ENCODE data around the gene LATS2.

Gene LATS2

DNA sequence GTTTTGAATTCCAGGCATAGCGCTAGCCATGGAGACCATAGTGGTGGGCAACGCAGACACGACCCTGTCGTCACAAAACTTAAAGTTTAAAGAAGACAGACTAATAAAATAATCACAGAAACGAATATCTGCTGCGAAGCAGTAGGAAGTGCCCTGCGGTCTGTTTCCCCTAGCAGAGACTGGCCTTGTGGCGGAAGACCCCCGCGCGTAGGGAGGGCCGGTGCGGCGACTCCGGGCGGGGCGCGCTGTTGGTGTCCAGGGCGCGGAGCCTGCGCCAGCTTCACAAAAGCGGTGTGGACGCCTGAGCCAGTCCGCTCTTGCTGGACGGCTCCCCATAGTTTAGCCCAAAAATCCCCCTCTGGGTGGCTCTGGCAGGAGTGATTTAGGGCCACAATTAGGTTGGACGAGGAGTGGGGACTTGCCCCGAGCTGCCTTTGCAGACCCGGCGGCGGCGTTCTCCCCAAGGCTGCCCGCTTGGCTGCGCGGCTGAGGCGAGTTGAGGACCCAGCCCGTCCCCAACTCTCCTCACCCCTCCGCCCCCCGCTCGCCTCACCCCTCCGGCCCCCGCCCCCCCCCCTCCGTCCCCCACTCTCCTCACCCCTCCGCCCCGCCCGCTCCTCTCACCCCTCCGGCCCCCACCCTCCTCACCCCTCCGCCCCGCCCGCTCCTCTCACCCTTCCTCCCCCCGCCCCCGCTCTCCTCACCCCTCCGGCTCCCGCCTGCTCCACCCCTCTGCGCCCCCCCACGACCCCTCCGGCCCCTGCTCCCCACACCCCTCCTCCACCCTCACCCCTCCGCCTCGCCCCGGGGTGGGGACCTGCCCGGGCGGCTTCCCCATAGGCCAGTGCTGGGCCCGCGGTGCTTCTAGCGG is 14.2 kb upstream of the LATS2 start:
- DNase-seq (ENCODE audit: low read depth in 1 of 2, low spot score in 1 of 2), result no peak
- Histone ChIP-seq H3K27me3 (ENCODE audit: insufficient read depth, poor library complexity, severe bottlenecking) (no peaks in the 10 kb centered on the region), H3K27ac (replicated peaks) (peak overlapping the region; percentile 23), H3K4me3 (replicated peaks; ENCODE audit: insufficient read depth, low read length) (no peak overlapping the region)
- TF ChIP-seq SPI1 (IDR thresholded peaks at IDR 0.05; ENCODE audit: borderline replicate concordance, low read depth) (no peak), POLR2AphosphoS5 (IDR thresholded peaks at IDR 0.05; ENCODE audit: low read depth) (no peak), GABPA (IDR thresholded peaks at IDR 0.05; ENCODE audit: low read depth) (no peak)
- TF ChIP-seq, protein P1, sequence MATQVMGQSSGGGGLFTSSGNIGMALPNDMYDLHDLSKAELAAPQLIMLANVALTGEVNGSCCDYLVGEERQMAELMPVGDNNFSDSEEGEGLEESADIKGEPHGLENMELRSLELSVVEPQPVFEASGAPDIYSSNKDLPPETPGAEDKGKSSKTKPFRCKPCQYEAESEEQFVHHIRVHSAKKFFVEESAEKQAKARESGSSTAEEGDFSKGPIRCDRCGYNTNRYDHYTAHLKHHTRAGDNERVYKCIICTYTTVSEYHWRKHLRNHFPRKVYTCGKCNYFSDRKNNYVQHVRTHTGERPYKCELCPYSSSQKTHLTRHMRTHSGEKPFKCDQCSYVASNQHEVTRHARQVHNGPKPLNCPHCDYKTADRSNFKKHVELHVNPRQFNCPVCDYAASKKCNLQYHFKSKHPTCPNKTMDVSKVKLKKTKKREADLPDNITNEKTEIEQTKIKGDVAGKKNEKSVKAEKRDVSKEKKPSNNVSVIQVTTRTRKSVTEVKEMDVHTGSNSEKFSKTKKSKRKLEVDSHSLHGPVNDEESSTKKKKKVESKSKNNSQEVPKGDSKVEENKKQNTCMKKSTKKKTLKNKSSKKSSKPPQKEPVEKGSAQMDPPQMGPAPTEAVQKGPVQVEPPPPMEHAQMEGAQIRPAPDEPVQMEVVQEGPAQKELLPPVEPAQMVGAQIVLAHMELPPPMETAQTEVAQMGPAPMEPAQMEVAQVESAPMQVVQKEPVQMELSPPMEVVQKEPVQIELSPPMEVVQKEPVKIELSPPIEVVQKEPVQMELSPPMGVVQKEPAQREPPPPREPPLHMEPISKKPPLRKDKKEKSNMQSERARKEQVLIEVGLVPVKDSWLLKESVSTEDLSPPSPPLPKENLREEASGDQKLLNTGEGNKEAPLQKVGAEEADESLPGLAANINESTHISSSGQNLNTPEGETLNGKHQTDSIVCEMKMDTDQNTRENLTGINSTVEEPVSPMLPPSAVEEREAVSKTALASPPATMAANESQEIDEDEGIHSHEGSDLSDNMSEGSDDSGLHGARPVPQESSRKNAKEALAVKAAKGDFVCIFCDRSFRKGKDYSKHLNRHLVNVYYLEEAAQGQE (IDR thresholded peaks at IDR 0.05; ENCODE audit: insufficient replicate concordance, low read depth), result no peak
- TF ChIP-seq, protein P2, sequence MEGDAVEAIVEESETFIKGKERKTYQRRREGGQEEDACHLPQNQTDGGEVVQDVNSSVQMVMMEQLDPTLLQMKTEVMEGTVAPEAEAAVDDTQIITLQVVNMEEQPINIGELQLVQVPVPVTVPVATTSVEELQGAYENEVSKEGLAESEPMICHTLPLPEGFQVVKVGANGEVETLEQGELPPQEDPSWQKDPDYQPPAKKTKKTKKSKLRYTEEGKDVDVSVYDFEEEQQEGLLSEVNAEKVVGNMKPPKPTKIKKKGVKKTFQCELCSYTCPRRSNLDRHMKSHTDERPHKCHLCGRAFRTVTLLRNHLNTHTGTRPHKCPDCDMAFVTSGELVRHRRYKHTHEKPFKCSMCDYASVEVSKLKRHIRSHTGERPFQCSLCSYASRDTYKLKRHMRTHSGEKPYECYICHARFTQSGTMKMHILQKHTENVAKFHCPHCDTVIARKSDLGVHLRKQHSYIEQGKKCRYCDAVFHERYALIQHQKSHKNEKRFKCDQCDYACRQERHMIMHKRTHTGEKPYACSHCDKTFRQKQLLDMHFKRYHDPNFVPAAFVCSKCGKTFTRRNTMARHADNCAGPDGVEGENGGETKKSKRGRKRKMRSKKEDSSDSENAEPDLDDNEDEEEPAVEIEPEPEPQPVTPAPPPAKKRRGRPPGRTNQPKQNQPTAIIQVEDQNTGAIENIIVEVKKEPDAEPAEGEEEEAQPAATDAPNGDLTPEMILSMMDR (IDR thresholded peaks at IDR 0.05; ENCODE audit: insufficient read depth, low read length), result no peak

DNA sequence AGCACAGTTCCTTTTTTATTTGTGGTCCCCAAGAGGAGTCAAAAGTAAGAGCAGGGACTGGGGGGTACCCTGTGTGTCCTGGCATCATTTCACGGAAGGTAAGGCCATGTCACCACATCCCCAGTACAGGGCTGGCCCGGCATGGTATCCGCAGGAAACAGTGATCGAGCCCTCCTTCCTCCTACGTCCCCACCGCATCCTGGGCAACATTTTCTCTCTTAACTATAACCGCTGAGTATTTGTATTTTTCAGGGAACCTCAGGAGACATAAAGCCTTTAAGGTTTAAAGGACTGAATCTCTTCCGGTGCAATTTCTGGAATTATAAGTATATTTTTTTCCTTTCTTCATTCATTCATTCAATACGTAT is 13.6 kb upstream of the LATS2 start:
- TF ChIP-seq POLR2AphosphoS5 (IDR thresholded peaks at IDR 0.05; ENCODE audit: low read depth), result no peak
- TF ChIP-seq GABPA (IDR thresholded peaks at IDR 0.05; ENCODE audit: low read depth), result no peak
- TF ChIP-seq, protein P2 (IDR thresholded peaks at IDR 0.05; ENCODE audit: insufficient read depth, low read length), result no peak
- TF ChIP-seq SPI1 (IDR thresholded peaks at IDR 0.05; ENCODE audit: borderline replicate concordance, low read depth), result no peak
- TF ChIP-seq, protein P1 (IDR thresholded peaks at IDR 0.05; ENCODE audit: insufficient replicate concordance, low read depth), result no peak
- DNase-seq (ENCODE audit: low read depth in 1 of 2, low spot score in 1 of 2), result peak in 1 of 2 experiments; percentile 47
- H3K27ac ChIP-seq (replicated peaks), result peak overlapping the region; percentile 23
- H3K4me3 ChIP-seq (replicated peaks; ENCODE audit: insufficient read depth, low read length), result no peak overlapping the region
- H3K27me3 ChIP-seq (ENCODE audit: insufficient read depth, poor library complexity, severe bottlenecking), result no peaks in the 10 kb centered on the region

DNA sequence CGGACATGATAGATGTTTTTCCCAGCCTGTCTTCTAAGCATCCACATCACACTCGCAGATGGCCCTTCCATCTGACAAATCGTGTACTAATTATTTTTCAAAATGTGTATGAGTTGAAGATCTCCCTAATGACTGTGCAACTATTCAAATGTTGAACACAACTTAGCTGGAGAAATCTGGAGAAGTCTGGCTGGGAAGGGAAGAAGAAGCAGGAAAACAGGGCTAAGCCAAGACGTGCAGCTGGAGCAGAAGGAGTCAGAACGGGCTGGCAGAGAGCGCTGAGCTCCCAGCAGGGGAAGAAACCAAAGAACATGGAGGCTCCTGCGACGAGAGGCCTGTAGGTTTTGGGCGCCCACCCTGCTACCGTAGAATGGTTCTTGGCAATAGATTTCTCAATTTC is 13.2 kb upstream of the LATS2 start:
- TF ChIP-seq SPI1 (IDR thresholded peaks at IDR 0.05; ENCODE audit: borderline replicate concordance, low read depth) (no peak), GABPA (IDR thresholded peaks at IDR 0.05; ENCODE audit: low read depth) (no peak), POLR2AphosphoS5 (IDR thresholded peaks at IDR 0.05; ENCODE audit: low read depth) (no peak)
- TF ChIP-seq, protein P2 (IDR thresholded peaks at IDR 0.05; ENCODE audit: insufficient read depth, low read length), result no peak
- TF ChIP-seq, protein P1 (IDR thresholded peaks at IDR 0.05; ENCODE audit: insufficient replicate concordance, low read depth), result no peak
- no peak overlapping the region for H3K4me3 ChIP-seq (replicated peaks; ENCODE audit: insufficient read depth, low read length)
- peak overlapping the region; percentile 23 for H3K27ac ChIP-seq (replicated peaks)
- no peak for DNase-seq (ENCODE audit: low read depth in 1 of 2, low spot score in 1 of 2)
- H3K27me3 ChIP-seq (ENCODE audit: insufficient read depth, poor library complexity, severe bottlenecking), result no peaks in the 10 kb centered on the region
